Right renal cortex interstitium (tissue), 3 donors: ENCODE measurements around the gene ITGA11. TPM values are rescaled to one million over a fixed set of nuclear protein-coding genes. Genes with fewer than 3 reads are reported as not detected.

ENCODE experiments used
- DNase-seq, 3 donors: peaks; one replicate each; pipeline ENCODE4 v3.0.0-alpha.2; 2013; ENCODE audit warnings: low read depth in 3 of 3, low spot score in 2 of 3
- polyA plus RNA-seq, 3 donors: library from polyadenylated mRNA; unstranded; fragments of 120-200 nt; gene quantifications; one replicate each; pipeline ENCODE4 v1.2.1, GENCODE V29; 2013; ENCODE audit not compliant: insufficient read length in 3 of 3

ITGA11 gene
- polyA plus RNA-seq, 3 donors: 2.0 to 3.9 (median 3.1) TPM

- no peak for DNase-seq
Measured at GRCh38 chr15:68364028-68364659, 67.8 kb downstream of the ITGA11 start.

DNA sequence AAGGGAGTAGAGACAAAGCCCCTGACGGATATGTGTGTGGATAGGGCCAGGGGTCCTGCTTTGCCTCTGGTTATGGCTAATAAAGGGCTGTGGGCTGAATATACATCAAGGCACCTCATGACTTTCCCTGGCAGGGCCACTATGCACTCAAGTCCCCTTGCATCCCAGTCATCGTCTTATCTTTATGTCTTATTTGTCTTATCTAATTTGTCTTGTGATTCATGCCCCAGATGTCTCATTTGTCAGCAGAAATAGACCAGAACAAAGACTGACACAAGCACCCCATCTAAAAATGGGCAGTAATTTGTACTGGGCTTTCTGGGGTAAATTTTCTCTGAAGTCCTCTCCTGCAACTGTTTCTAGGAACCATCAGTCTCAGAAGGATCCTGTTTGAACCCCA is 68.6 kb downstream of the ITGA11 start:
- no peak for DNase-seq

- DNase-seq: no peak
Measured at GRCh38 chr15:68362537-68363126, 69.3 kb downstream of the ITGA11 start.

DNA sequence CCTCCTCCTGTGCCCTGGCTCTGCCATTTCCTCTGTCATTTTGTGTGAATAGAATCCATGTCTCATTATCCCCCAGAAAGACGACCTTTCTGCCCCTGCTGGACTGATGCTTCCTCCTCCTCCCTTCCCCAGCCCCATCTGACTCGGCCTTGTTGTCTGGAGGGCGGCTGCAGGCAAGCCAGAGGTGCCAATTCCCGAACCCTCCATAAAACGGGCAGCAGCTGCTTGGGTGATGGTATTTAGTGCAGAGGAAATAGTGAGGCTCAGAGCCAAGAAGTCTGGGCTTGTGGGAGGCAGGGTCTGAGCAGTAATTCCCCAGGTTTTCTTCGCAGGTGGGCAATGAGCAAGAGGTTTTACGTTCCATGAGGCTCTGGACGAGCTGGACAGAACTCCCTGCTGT is 71.2 kb downstream of the ITGA11 start:
- no peak for DNase-seq

- DNase-seq: no peak
Measured at GRCh38 chr15:68356778-68357177, 75.2 kb downstream of the ITGA11 start.

DNA sequence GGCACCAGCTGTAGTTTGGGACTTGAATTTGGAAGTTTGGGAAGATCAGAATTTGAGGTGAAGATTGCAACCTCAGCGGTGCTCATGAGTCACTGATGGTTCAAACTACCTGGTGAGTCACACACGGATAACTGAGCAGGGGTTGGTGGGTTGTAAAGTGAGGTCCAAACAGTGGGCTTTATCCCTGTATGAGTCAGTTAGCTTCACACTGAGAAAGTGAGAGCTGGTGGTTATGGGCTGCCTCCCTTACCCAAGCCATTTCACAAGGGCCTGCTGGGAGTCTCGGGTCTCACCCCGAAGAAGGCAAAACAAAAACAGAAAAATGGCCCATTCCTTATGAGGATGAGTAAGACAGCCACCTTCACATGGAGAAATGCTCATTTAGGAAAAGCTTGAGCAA is 77.0 kb downstream of the ITGA11 start:
- no peak for DNase-seq

DNA sequence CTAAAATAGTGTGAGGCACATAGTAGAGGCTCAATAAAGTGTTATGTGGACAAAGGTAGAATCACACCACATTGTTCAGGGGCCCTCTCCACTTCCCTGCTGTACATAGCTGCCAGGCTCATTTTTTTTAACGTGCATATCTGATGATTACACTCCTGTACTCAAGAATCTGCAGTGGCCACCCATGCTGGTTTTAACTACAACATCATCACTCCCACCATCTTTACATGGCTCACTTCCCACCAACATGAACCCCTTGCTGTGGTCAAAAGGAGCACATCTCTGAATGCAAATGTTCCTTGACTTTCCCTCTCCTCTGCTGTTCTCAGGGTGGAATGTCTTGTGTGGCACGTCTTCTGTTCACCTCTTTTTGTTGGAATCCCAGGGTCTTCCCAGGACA is 77.7 kb downstream of the ITGA11 start:
- no peak for DNase-seq

GRCh38 chr15:68353421-68354135 is 78.4 kb downstream of the ITGA11 start:
- DNase-seq: no peak

DNA sequence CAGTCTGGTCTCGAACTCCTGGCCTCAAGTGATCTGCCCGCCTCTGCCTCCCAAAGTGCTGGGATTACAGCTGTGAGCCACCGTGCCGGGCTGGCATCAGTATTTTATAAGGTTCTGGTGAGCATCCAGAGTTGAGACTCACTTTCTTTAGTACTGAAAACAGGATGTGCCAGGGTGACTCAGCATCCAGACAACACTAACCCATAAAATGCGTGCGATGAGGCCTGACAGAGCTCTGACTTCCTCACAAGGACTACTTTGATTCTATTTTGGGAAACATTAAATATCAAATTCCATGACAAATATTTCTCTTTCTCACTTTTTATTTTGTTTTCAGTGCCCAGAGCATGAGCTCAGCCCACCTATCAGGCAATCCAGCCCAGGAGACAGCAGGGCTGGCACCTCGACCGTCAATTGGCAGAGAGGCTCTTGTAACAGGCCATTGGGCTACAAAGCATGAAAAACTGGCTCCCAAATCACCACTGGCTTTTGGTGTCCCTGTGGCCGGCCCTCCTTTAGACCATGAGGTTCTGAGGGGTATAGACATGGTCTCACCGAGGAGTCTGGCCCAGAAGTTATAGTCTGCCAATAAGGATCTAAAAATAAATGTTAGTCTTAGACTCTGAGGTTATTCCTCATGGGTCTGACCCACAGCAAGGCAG is 79.4 kb downstream of the ITGA11 start:
- no peak for DNase-seq

- DNase-seq: no peak
Measured at GRCh38 chr15:68349151-68349550, 82.8 kb downstream of the ITGA11 start.

DNA sequence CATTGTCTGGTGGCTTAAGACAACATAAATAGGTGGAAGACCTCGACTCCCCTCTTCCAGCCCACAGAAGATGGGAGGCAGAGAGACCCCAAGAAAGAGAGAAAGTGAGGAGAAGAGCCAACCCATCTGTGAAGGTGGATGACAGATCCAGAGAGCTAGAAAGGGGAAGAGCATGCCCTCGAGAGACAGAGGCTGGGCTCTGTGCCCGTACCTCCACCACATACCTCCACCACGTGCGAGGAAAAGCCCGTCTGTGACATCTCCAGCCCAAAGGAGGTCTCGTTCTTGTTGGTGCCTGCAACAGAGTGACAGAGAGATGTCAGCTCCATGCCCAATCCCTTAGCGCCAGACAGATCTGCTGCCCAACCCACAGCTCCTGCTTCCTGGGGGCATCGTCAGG is 83.4 kb downstream of the ITGA11 start:
- no peak for DNase-seq

DNA sequence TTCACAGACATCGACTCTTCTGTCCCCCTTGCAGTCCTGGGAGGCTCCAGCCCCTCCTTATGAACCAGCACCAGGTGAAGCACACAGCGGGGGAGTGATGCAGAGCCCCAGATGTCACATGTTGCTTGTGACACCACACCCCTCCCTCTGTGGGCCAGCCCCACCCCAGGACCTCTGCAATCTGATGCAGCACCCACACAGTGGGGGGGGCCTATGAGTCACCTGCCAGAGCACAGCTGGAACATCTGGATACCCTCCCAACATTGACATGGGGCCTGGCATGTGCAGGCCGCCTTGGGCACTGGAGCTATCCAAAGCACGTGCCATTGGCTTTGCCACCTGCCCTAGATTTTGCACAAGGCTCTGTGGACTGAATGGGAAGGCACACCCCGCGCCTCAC is 83.9 kb downstream of the ITGA11 start:
- no peak for DNase-seq

DNA sequence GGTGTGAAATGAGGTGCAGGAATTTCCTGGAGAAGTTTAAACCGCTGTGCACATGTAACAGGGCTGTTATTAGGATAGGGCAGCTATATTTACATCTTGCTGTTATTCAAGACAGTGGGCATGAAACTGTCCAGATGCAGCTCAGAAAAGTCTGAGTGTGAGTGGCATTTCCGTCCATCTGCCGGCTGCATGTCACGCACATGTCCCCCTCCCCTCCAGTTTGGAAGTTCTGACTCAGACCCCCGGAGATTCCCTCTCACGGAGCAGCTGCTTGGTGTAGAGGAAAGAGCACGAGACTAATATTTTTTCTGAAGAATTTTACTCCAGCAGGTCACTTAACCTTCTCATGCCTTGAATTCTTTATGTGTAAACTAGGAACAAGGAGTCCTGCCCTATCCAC is 84.6 kb downstream of the ITGA11 start:
- no peak for DNase-seq

GRCh38 chr15:68346979-68347378 is 85.0 kb downstream of the ITGA11 start:
- no peak for DNase-seq

- no peak for DNase-seq
Measured at GRCh38 chr15:68345481-68345880, 86.5 kb downstream of the ITGA11 start.

DNA sequence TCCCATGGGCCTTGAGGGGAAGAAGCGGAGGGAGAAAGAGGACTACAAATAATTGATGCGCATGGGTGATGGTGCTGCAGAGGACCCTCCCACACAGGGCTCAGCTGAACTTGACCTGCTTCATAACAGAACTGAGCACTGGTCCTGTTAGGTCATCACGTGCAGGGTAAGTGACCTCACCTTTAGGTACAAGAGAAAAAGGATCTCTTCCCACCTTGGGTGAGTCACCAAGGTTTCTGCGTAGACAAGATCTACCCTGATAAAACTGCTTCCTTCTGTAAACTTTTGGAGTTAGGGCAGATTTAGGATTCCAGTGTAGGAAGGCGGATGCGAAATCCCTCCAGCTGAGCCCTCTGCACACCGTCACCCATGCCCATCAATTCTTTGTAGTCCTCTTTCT is 87.4 kb downstream of the ITGA11 start:
- DNase-seq: no peak

DNA sequence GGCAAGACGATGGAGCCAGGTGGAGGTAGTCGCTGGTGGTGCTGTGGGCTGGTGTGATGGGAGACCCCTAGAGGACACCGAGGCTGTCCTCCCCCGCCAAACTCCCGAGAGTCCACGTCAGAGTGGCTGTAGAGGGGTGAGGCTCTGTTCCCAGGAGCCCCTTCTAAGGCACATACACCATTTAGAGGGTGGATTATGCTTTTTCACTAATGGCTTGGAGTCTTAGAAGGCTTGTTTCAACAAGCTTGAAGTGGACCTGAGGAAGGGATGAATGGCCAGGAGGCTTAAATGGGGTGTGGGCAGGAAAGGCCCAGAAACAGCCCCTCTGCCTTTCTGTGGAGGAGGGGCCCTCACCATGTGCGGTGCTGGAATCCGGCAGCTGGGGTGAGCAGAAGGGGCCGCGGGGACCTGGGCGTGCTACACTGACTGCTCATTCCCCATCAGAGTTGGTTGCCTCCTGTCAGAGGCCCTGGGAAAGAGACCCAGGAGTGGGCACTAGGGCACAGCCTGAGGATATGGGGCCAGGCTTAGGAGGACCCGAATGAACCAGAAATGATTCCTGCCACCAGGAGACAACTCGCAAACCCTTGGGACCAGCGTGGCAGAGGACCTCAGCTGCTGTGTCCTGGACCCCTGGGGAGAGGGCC is 88.3 kb downstream of the ITGA11 start:
- no peak for DNase-seq

- no peak for DNase-seq
Measured at GRCh38 chr15:68341760-68342725, 89.9 kb downstream of the ITGA11 start.

GRCh38 chr15:68340726-68341671 is 91.0 kb downstream of the ITGA11 start:
- DNase-seq: no peak
